Measurements from ENCODE around the gene B3GALT2.

The B3GALT2 gene

DNA sequence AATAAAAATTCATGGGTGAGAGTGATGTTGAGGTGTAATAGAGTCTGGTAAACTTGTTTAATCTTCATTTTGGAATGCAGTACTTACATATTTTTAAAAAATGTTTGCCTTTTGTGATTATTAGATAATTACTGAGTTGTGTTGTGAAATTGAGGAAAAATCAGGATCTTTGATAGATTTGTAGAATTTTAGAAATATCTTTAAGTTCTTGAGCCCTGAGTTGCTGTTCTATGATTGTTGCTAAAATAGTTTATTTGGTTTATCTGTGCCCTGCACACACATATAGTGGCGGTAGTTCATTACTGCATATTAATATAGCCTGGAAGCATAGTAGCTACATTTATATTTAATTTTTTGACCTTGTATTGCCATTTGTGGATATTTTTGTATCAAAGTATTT, 1.6 kb downstream of the B3GALT2 start:
- no peak overlapping the region for H3K4me3 ChIP-seq (ENCODE audit: low read depth, low read length)
- in situ Hi-C loops (cut with HindIII; ENCODE audit: low sequenced_read_pairs), result loop anchor here (25.0 kb wide), 1 partner anchor 1103 kb away; no protein-coding TSS in a partner anchor
- TF ChIP-seq, protein P1, sequence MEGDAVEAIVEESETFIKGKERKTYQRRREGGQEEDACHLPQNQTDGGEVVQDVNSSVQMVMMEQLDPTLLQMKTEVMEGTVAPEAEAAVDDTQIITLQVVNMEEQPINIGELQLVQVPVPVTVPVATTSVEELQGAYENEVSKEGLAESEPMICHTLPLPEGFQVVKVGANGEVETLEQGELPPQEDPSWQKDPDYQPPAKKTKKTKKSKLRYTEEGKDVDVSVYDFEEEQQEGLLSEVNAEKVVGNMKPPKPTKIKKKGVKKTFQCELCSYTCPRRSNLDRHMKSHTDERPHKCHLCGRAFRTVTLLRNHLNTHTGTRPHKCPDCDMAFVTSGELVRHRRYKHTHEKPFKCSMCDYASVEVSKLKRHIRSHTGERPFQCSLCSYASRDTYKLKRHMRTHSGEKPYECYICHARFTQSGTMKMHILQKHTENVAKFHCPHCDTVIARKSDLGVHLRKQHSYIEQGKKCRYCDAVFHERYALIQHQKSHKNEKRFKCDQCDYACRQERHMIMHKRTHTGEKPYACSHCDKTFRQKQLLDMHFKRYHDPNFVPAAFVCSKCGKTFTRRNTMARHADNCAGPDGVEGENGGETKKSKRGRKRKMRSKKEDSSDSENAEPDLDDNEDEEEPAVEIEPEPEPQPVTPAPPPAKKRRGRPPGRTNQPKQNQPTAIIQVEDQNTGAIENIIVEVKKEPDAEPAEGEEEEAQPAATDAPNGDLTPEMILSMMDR (IDR thresholded peaks at IDR 0.05; ENCODE audit: low read depth, low read length, missing control alignments), result no peak
- no peak for DNase-seq (ENCODE audit: low read depth)

DNA sequence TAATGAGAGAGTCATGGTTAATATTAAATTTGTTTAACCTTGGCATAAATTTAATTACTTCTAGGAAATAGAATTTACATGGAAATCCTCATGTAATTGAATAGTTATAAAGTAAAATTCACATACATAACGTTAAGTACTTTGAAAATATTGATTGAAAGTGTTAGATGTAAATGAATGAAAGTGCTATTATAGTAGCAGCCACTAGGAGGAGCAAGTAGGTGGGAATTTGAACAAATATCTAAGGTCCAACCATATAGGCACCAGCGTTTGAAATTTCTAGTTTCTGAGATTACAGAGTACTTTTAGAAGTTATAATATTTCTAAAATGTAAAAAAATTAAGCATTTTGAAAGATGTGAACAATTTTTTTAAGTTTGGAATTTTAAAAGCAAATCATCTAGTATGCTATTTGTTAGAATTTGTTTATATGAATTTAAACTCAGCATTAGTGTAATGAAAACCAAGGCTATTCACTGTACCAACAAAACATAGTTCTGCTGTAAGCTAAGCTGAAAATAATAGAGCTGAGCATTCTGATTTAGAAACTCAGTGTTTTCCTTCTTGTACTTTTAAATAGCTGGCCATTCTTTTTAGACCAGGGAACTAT, 3.3 kb downstream of the B3GALT2 start:
- H3K4me3 ChIP-seq (ENCODE audit: low read depth, low read length), result no peak overlapping the region
- in situ Hi-C loops (cut with HindIII; ENCODE audit: low sequenced_read_pairs), result loop anchor here (25.0 kb wide), 1 partner anchor 1104 kb away; no protein-coding TSS in a partner anchor
- TF ChIP-seq, protein P1 (IDR thresholded peaks at IDR 0.05; ENCODE audit: low read depth, low read length, missing control alignments), result peak; percentile 67
- peak; percentile 50 for DNase-seq (ENCODE audit: low read depth)

GRCh38 chr1:193181985-193182384, 4.4 kb downstream of the B3GALT2 start:
- TF ChIP-seq, protein P1 (IDR thresholded peaks at IDR 0.05; ENCODE audit: low read depth, low read length, missing control alignments), result no peak
- in situ Hi-C loops (cut with HindIII; ENCODE audit: low sequenced_read_pairs), result loop anchor here (25.0 kb wide), 1 partner anchor 1105 kb away; no protein-coding TSS in a partner anchor
- no peak for DNase-seq (ENCODE audit: low read depth)
- no peak overlapping the region for H3K4me3 ChIP-seq (ENCODE audit: low read depth, low read length)

DNA sequence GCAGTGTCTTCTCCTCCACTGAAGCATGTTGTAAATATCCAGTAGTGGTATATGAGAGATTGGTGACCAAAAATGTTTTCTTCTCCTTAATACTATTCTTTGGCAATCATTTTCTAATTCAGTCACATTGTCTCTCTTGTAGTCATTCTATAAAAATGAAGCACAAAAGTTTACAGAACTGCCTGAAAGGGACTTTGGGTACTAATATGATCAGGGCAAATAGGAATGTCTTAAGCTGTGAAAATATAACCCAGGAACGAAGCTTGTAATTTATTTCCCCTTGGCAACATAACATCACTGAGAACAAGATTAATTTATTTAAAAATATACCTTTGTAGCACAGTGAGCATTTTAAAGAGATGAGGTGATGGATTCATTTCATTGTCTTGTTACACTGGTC, 4.9 kb downstream of the B3GALT2 start:
- in situ Hi-C loops (cut with HindIII; ENCODE audit: low sequenced_read_pairs), result loop anchor here (25.0 kb wide), 1 partner anchor 1106 kb away; no protein-coding TSS in a partner anchor
- no peak overlapping the region for H3K4me3 ChIP-seq (ENCODE audit: low read depth, low read length)
- no peak for DNase-seq (ENCODE audit: low read depth)
- TF ChIP-seq, protein P1 (IDR thresholded peaks at IDR 0.05; ENCODE audit: low read depth, low read length, missing control alignments), result no peak

- DNase-seq (ENCODE audit: low read depth), result no peak
- no peak overlapping the region for H3K4me3 ChIP-seq (ENCODE audit: low read depth, low read length)
- in situ Hi-C loops (cut with HindIII; ENCODE audit: low sequenced_read_pairs), result loop anchor here (25.0 kb wide), 1 partner anchor 1108 kb away; no protein-coding TSS in a partner anchor
- TF ChIP-seq, protein P1 (IDR thresholded peaks at IDR 0.05; ENCODE audit: low read depth, low read length, missing control alignments), result no peak
Observed at GRCh38 chr1:193179094-193179493, 7.3 kb downstream of the B3GALT2 start.

- in situ Hi-C loops (cut with HindIII; ENCODE audit: low sequenced_read_pairs), result loop anchor here (25.0 kb wide), 1 partner anchor 1111 kb away; no protein-coding TSS in a partner anchor
- no peak overlapping the region for H3K4me3 ChIP-seq (ENCODE audit: low read depth, low read length)
- no peak for DNase-seq (ENCODE audit: low read depth)
- TF ChIP-seq, protein P1 (IDR thresholded peaks at IDR 0.05; ENCODE audit: low read depth, low read length, missing control alignments), result no peak
Observed at GRCh38 chr1:193176788-193177187, 9.6 kb downstream of the B3GALT2 start.

Measured in astrocyte of the cerebellum (primary cell).